HepG2 (cell line): ENCODE results near the gene RNF126. TPM values are rescaled to one million over a fixed set of nuclear protein-coding genes. Genes with fewer than 3 reads are reported as not detected.

Experiments
- ATAC-seq: fragments of 200-7000 bp; cut with Tn5 transposase; 3 replicates; pipeline ENCODE4 v1.9.1; 2020; ENCODE audit warnings: mild to moderate bottlenecking, moderate library complexity
- BruUV-seq: library from RNA; stranded (reverse); fragments of 400-500 nt; replicated peaks from 2 replicates; lab custom pipeline; 2021; lab: Mats Ljungman, UMichigan
- CTCF ChIA-PET: fragments of 300-600 bp; formaldehyde crosslinking; extraction: SDS; loops from one replicate; lab custom pipeline; 2021; ENCODE audit warnings: low total read pairs, inconsistent platforms, low intra/inter-chr PET ratio; lab: Yijun Ruan, JAX
- POLR2A ChIA-PET: fragments of 350-600 bp; sonication (Branson Sonifier 250); formaldehyde crosslinking; loops from one replicate; lab custom pipeline; 2020; ENCODE audit warnings: antibody characterized with exemption, inconsistent platforms; lab: Yijun Ruan, JAX
- DNase-seq: peaks from one replicate; pipeline ENCODE4 v3.0.0-alpha.2; 2015; ENCODE audit warnings: low spot score
- FAIRE-seq: peaks from 3 replicates; lab custom pipeline; 2011; peaks lifted over from hg19 to GRCh38; lab: Jason Lieb, UNC
- H2AFZ ChIP-seq: one replicate; pipeline ENCODE4 v1.6.1; 2011; ENCODE audit warnings: low read length, inconsistent platforms
- H3K27ac ChIP-seq: fragments of 300-600 bp; 3 replicates; pipeline ENCODE4 v1.8.0; 2011; ENCODE audit warnings: mixed run types, mild to moderate bottlenecking, mixed read lengths, low read length, inconsistent platforms; ENCODE audit not compliant: insufficient read depth; ENCODE audit errors: extremely low read length
- H3K27me3 ChIP-seq, 2 experiments: fragments of 200-600 bp in 1 of 2; 2 replicates in 1 of 2; 3 replicates in 1 of 2; pipeline versions ENCODE4 v1.6.0 to v1.8.0; 2011; ENCODE audit warnings: low read length in 2 of 2, mild to moderate bottlenecking in 2 of 2, moderate library complexity in 2 of 2, inconsistent platforms in 1 of 2; ENCODE audit not compliant: insufficient read depth in 2 of 2, control insufficient read depth in 1 of 2
- H3K36me3 ChIP-seq, 2 experiments: fragments of 200-600 bp in 1 of 2; replicated peaks in 1 of 2; 2 replicates in 1 of 2; 3 replicates in 1 of 2; pipeline versions ENCODE4 v1.5.1 to v1.8.0; 2011; ENCODE audit warnings: low read length in 2 of 2, inconsistent platforms in 1 of 2; ENCODE audit not compliant: insufficient read depth in 2 of 2, control insufficient read depth in 1 of 2
- H3K4me1 ChIP-seq: 2 replicates; pipeline ENCODE4 v1.5.1; 2012; ENCODE audit warnings: low read length, inconsistent platforms; ENCODE audit not compliant: insufficient read depth
- H3K4me2 ChIP-seq: 2 replicates; pipeline ENCODE4 v1.6.0; 2011; ENCODE audit warnings: low read depth, low read length, inconsistent platforms
- H3K4me3 ChIP-seq, 3 experiments: fragments of 200-600 bp in 1 of 3; sonication (generic), shearing (Covaris generic) in 1 of 3; replicated peaks in 1 of 3; 2 replicates each; pipeline ENCODE4 v1.5.1; 2011 to 2016; ENCODE audit warnings: low read length in 3 of 3, inconsistent platforms in 2 of 3, low read depth in 2 of 3, mild to moderate bottlenecking in 2 of 3, control low read depth in 1 of 3, mixed read lengths in 1 of 3; ENCODE audit not compliant: insufficient read depth in 1 of 3
- H3K79me2 ChIP-seq: one replicate; pipeline ENCODE4 v1.6.1; 2011; ENCODE audit warnings: low read length, inconsistent platforms; ENCODE audit not compliant: insufficient read depth
- H3K9ac ChIP-seq: 2 replicates; pipeline ENCODE4 v1.6.0; 2011; ENCODE audit warnings: mild to moderate bottlenecking, low read depth, low read length, inconsistent platforms; ENCODE audit not compliant: insufficient read depth
- H3K9me3 ChIP-seq: 2 replicates; pipeline ENCODE4 v1.5.1; 2012; ENCODE audit warnings: mild to moderate bottlenecking, low read length
- H4K20me1 ChIP-seq: 2 replicates; pipeline ENCODE4 v1.6.0; 2011; ENCODE audit warnings: inconsistent platforms, mild to moderate bottlenecking, low read length, moderate library complexity; ENCODE audit not compliant: insufficient read depth
- AGO2 ChIP-seq: fragments of 200-400 bp; formaldehyde crosslinking; optimal IDR thresholded peaks from 2 replicates; pipeline ENCODE3; 2017; ENCODE audit warnings: mild to moderate bottlenecking, low read depth, low read length, moderate library complexity
- ELF4 ChIP-seq: sonication (generic); formaldehyde crosslinking; IDR thresholded peaks from 2 replicates; pipeline ENCODE4 v1.5.0; 2020; ENCODE audit warnings: missing genetic modification reagents, mild to moderate bottlenecking, moderate library complexity, borderline replicate concordance
- HCFC1 ChIP-seq: fragments of 150-350 bp; IDR thresholded peaks from 2 replicates; pipeline ENCODE4 v1.6.1; 2014; ENCODE audit warnings: low read depth, low read length
- MLLT10 ChIP-seq: sonication (generic); formaldehyde crosslinking; IDR thresholded peaks from 2 replicates; pipeline ENCODE4 v1.4.0; 2020; ENCODE audit warnings: missing genetic modification reagents
- MTF2 ChIP-seq: sonication (generic); formaldehyde crosslinking; IDR thresholded peaks from 2 replicates; pipeline ENCODE4 v1.5.0; 2020; ENCODE audit warnings: missing genetic modification reagents, borderline replicate concordance
- MXI1 ChIP-seq: IDR thresholded peaks from 3 replicates; pipeline ENCODE4 v1.6.1; 2012; ENCODE audit warnings: low read depth, low read length, inconsistent platforms, borderline replicate concordance
- POLR2G ChIP-seq: fragments of 200-400 bp; formaldehyde crosslinking; IDR thresholded peaks from 2 replicates; pipeline ENCODE4 v1.6.1; 2018; ENCODE audit warnings: mild to moderate bottlenecking, low read depth, low read length, moderate library complexity
- SRSF1 ChIP-seq: fragments of 200-400 bp; formaldehyde crosslinking; optimal IDR thresholded peaks from 2 replicates; pipeline ENCODE3; 2017; ENCODE audit warnings: mild to moderate bottlenecking, low read depth, low read length, moderate library complexity
- XBP1 ChIP-seq: sonication (generic); formaldehyde crosslinking; IDR thresholded peaks from 2 replicates; pipeline ENCODE4 v1.5.0; 2020; ENCODE audit warnings: missing genetic modification reagents
- ZBTB8A ChIP-seq: sonication (generic); formaldehyde crosslinking; IDR thresholded peaks from 2 replicates; pipeline ENCODE4 v1.4.0; 2020; ENCODE audit warnings: mild to moderate bottlenecking, low read depth, missing genetic modification reagents, borderline replicate concordance
- ZFP1 ChIP-seq: IDR thresholded peaks from 2 replicates; pipeline ENCODE4 v1.6.1; 2016
- ZNF101 ChIP-seq: sonication (generic); formaldehyde crosslinking; IDR thresholded peaks from 2 replicates; pipeline ENCODE4 v1.4.0; 2020; ENCODE audit warnings: mild to moderate bottlenecking, low read depth, missing genetic modification reagents, borderline replicate concordance
- ZNF468 ChIP-seq: sonication (generic); formaldehyde crosslinking; IDR thresholded peaks from 2 replicates; pipeline ENCODE4 v1.8.0; 2022; ENCODE audit warnings: mild to moderate bottlenecking, moderate library complexity, missing genetic modification reagents
- ZNF563 ChIP-seq: sonication (generic); formaldehyde crosslinking; IDR thresholded peaks from 2 replicates; pipeline ENCODE4 v1.8.0; 2022; ENCODE audit warnings: mild to moderate bottlenecking, moderate library complexity, missing genetic modification reagents
- ZNF724P ChIP-seq: sonication (generic); formaldehyde crosslinking; IDR thresholded peaks from 2 replicates; pipeline ENCODE4 v1.8.0; 2022; ENCODE audit warnings: missing genetic modification reagents, borderline replicate concordance
- ZNF75D ChIP-seq: sonication (generic); formaldehyde crosslinking; IDR thresholded peaks from 2 replicates; pipeline ENCODE4 v1.8.1; 2023; ENCODE audit warnings: missing genetic modification reagents, mild to moderate bottlenecking, borderline replicate concordance
- ZNF790 ChIP-seq: sonication (generic); formaldehyde crosslinking; IDR thresholded peaks from 2 replicates; pipeline ENCODE4 v1.8.0; 2022; ENCODE audit warnings: missing genetic modification reagents, mild to moderate bottlenecking, borderline replicate concordance
- WGBS: methylation state at CpG from one replicate; pipeline ENCODE4 v1.1.6; 2017; ENCODE audit warnings: low lambda C conversion rate; 5-methylcytosine and 5-hydroxymethylcytosine counted together
- in situ Hi-C: cut with HindIII; loops from 2 replicates; pipeline ENCODE4 v1.10.0; 2017; ENCODE audit warnings: low pct_unique_long_range_greater_than_20kb; ENCODE audit not compliant: extremely low pct_ligation_motif_present
- intact Hi-C: fragments of 100-400 bp; cut with micrococcal nuclease; formaldehyde crosslinking; loops from one replicate; pipeline ENCODE4 v1.10.0; 2022; ENCODE audit not compliant: unreplicated experiment
- polyA plus RNA-seq, 8 experiments: library from polyadenylated mRNA; depleted of rRNA in 3 of 8; stranded (reverse) in 7 of 8; unstranded in 1 of 8; fragments of >200 nt; fragmentation: Illumina TruSeq in 4 of 8; extraction: Trizol in 4 of 8; gene quantifications; 2 replicates each; pipeline versions ENCODE4 v1.2.1 to v1.2.3, GENCODE V29; 2011 to 2016; ENCODE audit warnings: low read depth in 4 of 8, missing spikeins in 1 of 8, mixed read lengths in 1 of 8; ENCODE audit not compliant: insufficient read depth in 1 of 8
- total RNA-seq, 5 experiments: library from RNA; depleted of rRNA; stranded (reverse); fragments of >200 nt; fragmentation: Illumina TruSeq; extraction: Trizol; gene quantifications; 2 replicates each; pipeline ENCODE4 v1.2.3, GENCODE V29; 2016; ENCODE audit warnings: low read depth in 1 of 5
- TF ChIP-seq, protein P1 (sequence below): sonication (generic); formaldehyde crosslinking; IDR thresholded peaks from 2 replicates; pipeline ENCODE4 v1.5.1; 2020; ENCODE audit warnings: mild to moderate bottlenecking, missing genetic modification reagents, moderate library complexity
- TF ChIP-seq, protein P2 (sequence below): IDR thresholded peaks from 2 replicates; pipeline ENCODE4 v1.6.1; 2016; ENCODE audit warnings: control low read depth
- TF ChIP-seq, protein P3 (sequence below): sonication (generic); formaldehyde crosslinking; IDR thresholded peaks from 2 replicates; pipeline ENCODE4 v1.8.0; 2023; ENCODE audit warnings: mild to moderate bottlenecking, missing genetic modification reagents
- TF ChIP-seq, protein P4 (sequence below): sonication (generic); formaldehyde crosslinking; IDR thresholded peaks from 2 replicates; pipeline ENCODE4 v1.4.0; 2020; ENCODE audit warnings: low read depth, mild to moderate bottlenecking, missing genetic modification reagents

The RNF126 gene
- total and polyA plus RNA-seq, 2 of the 13 experiments (the other 11 are each of a cell fraction or from before 2014, with no cell fraction given) = 23.2 to 34.0 TPM

DNA sequence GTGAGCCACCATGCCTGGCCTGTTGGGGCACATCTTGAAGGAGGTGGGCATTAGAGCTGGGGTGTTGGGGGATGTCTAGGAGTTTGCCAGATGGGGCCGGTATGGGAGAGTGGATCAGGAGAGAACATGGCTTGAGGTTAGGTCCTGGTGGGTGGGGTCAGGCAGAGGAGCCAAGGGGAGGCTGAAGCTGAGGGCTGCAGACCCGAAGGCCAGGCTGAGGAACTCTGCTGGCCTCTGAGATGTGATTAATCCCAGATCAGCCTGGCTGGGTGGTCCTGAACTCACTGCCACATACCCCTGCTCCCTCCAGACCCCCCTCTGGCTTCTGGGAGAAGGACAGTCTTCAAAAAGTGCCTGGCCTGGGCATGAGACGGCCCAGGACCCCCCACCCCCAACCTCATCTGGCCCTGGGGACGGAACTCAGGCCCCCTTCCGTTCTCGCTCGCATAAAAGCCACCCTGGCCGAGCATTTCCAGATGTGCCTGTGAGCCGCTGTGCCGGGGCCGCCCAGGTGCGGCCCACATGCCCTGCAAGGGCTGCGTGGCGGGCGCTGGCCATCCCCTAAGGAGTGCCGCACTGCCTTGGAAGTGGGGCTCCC lies 15.9 kb upstream of the RNF126 start:
- no peak for FAIRE-seq
- peak overlapping the region; percentile 57 to 89 (median 63); a peak in 4 of 6 replicates for H3K4me3 ChIP-seq
- peak overlapping the region; percentile 82; the same call in 1 of the 2 replicates for H3K9ac ChIP-seq
- TF ChIP-seq ZBTB8A (CRISPR knock-in tag) (no peak), ZNF563 (CRISPR knock-in tag) (0 out of 2 replicates have a peak, but pooled peaks have one; percentile 14), MLLT10 (CRISPR knock-in tag) (no peak), ZNF724P (CRISPR knock-in tag) (no peak), AGO2 (peak; percentile 60), ELF4 (CRISPR knock-in tag) (no peak), ZNF790 (CRISPR knock-in tag) (0 out of 2 replicates have a peak, but pooled peaks have one; percentile 70), POLR2G (0 out of 2 replicates have a peak, but pooled peaks have one; percentile 4), ZNF75D (CRISPR knock-in tag) (no peak), MXI1 (no peak), SRSF1 (no peak), ZNF468 (no peak), ZNF101 (CRISPR knock-in tag) (no peak), XBP1 (no peak), HCFC1 (no peak), ZFP1 (CRISPR knock-in tag) (no peak), MTF2 (CRISPR knock-in tag) (no peak)
- TF ChIP-seq, protein P1, sequence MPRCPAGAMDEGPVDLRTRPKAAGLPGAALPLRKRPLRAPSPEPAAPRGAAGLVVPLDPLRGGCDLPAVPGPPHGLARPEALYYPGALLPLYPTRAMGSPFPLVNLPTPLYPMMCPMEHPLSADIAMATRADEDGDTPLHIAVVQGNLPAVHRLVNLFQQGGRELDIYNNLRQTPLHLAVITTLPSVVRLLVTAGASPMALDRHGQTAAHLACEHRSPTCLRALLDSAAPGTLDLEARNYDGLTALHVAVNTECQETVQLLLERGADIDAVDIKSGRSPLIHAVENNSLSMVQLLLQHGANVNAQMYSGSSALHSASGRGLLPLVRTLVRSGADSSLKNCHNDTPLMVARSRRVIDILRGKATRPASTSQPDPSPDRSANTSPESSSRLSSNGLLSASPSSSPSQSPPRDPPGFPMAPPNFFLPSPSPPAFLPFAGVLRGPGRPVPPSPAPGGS = no peak
- TF ChIP-seq, protein P2, sequence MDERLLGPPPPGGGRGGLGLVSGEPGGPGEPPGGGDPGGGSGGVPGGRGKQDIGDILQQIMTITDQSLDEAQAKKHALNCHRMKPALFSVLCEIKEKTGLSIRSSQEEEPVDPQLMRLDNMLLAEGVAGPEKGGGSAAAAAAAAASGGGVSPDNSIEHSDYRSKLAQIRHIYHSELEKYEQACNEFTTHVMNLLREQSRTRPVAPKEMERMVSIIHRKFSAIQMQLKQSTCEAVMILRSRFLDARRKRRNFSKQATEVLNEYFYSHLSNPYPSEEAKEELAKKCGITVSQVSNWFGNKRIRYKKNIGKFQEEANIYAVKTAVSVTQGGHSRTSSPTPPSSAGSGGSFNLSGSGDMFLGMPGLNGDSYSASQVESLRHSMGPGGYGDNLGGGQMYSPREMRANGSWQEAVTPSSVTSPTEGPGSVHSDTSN = no peak
- TF ChIP-seq, protein P3, sequence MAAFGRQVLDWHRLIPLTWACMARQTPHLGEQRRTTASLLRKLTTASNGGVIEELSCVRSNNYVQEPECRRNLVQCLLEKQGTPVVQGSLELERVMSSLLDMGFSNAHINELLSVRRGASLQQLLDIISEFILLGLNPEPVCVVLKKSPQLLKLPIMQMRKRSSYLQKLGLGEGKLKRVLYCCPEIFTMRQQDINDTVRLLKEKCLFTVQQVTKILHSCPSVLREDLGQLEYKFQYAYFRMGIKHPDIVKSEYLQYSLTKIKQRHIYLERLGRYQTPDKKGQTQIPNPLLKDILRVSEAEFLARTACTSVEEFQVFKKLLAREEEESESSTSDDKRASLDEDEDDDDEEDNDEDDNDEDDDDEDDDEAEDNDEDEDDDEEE = peak; percentile 47; the same call in 1 of the 2 replicates
- TF ChIP-seq, protein P4, sequence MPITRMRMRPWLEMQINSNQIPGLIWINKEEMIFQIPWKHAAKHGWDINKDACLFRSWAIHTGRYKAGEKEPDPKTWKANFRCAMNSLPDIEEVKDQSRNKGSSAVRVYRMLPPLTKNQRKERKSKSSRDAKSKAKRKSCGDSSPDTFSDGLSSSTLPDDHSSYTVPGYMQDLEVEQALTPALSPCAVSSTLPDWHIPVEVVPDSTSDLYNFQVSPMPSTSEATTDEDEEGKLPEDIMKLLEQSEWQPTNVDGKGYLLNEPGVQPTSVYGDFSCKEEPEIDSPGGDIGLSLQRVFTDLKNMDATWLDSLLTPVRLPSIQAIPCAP (CRISPR knock-in tag) = no peak

More for the DNA sequence above, 15.9 kb upstream of the RNF126 start:
- Histone ChIP-seq H3K27ac (no peak overlapping the region), H3K27me3 (peaks cover 0 to 7% of the 10 kb centered on the region in 2 experiments; a peak in 1 of 5 replicates), H3K4me1 (peaks cover 54% of the 10 kb centered on the region), H2AFZ (no peak overlapping the region), H3K36me3 (no peaks in the 10 kb centered on the region), H3K79me2 (no peaks in the 10 kb centered on the region), H3K9me3 (no peaks in the 10 kb centered on the region), H3K4me2 (peak overlapping the region; percentile 82), H4K20me1 (no peaks in the 10 kb centered on the region)
- intact Hi-C loops = no loop called here
- CTCF ChIA-PET = interaction anchor here (2.2 kb wide), 1 partner anchor 14 kb away, joined by 13 read pairs; no protein-coding TSS in a partner anchor
- POLR2A ChIA-PET = interaction anchor here (0.8 to 5.3 kb wide), 6 partner anchors 9 to 74 kb away, joined by 3 to 56 read pairs (median 15); partner anchors contain the start of genes PALM and RNF126
- 96% methylated on average over 6 of the region's 16 CpGs for WGBS
- no peak for ATAC-seq
- in situ Hi-C loops = no loop called here
- no peak for DNase-seq
- BruUV-seq = no TSS peak
